PC-3 (cell line): ENCODE data around the gene ZNF823. TPM values are rescaled to one million over a fixed set of nuclear protein-coding genes. Genes with fewer than 3 reads are reported as not detected.
A peak's percentile ranks its signal among the peaks of the same experiment; 100 is the strongest.

ENCODE experiments used
- ATAC-seq: fragments of 200-7000 bp; cut with Tn5 transposase; 2 replicates; pipeline ENCODE4 v1.9.1; 2020; ENCODE audit warnings: mild to moderate bottlenecking, moderate library complexity
- BruUV-seq: library from RNA; stranded (reverse); fragments of 400-500 nt; replicated peaks from 2 replicates; lab custom pipeline; 2021; lab: Mats Ljungman, UMichigan
- CTCF ChIA-PET: fragments of 300-600 bp; sonication (Branson Sonifier 250); formaldehyde crosslinking; loops from one replicate; lab custom pipeline; 2022; ENCODE audit warnings: antibody characterized with exemption; lab: Charles Lee
- POLR2A ChIA-PET: fragments of 300-600 bp; sonication (Branson Sonifier 250); formaldehyde crosslinking; loops from one replicate; lab custom pipeline; 2022; ENCODE audit warnings: antibody characterized with exemption; ENCODE audit not compliant: unreplicated experiment; lab: Charles Lee
- DNase-seq: peaks from one replicate; pipeline ENCODE4 v3.0.0-alpha.2; 2015
- H2AFZ ChIP-seq: fragments of 300-600 bp; sonication (generic); 2 replicates; pipeline ENCODE4 v1.6.0; 2016; ENCODE audit warnings: antibody characterized with exemption, low read length
- H3F3A ChIP-seq: fragments of 300-600 bp; sonication (generic); one replicate; pipeline ENCODE4 v1.6.0; 2017; ENCODE audit warnings: antibody characterized with exemption, low read length, control low read depth, mild to moderate bottlenecking; ENCODE audit not compliant: unreplicated experiment
- H3K27ac ChIP-seq: fragments of 300-600 bp; sonication (generic); 2 replicates; pipeline ENCODE4 v1.5.1; 2016; ENCODE audit warnings: mild to moderate bottlenecking, low read length
- H3K27me3 ChIP-seq: fragments of 300-600 bp; sonication (generic); 2 replicates; pipeline ENCODE4 v1.6.1; 2016; ENCODE audit warnings: low read length, mixed read lengths
- H3K36me3 ChIP-seq: fragments of 300-600 bp; sonication (generic); 2 replicates; pipeline ENCODE4 v1.6.1; 2016; ENCODE audit warnings: low read depth, mixed run types, low read length, mixed read lengths
- H3K4me1 ChIP-seq: fragments of 300-600 bp; sonication (generic); 2 replicates; pipeline ENCODE4 v1.5.1; 2016; ENCODE audit warnings: low read length; ENCODE audit not compliant: insufficient read depth
- H3K4me2 ChIP-seq: fragments of 300-600 bp; sonication (generic); 2 replicates; pipeline ENCODE4 v1.6.0; 2016; ENCODE audit warnings: low read length
- H3K4me3 ChIP-seq: fragments of 300-600 bp; sonication (generic); 2 replicates; pipeline ENCODE4 v1.5.1; 2016; ENCODE audit warnings: mild to moderate bottlenecking, low read length, mixed read lengths
- H3K79me2 ChIP-seq: fragments of 300-600 bp; sonication (generic); 2 replicates; pipeline ENCODE4 v1.6.1; 2017; ENCODE audit warnings: low read length, mixed read lengths
- H3K9ac ChIP-seq: fragments of 300-600 bp; sonication (generic); 2 replicates; pipeline ENCODE4 v1.6.0; 2016; ENCODE audit warnings: mild to moderate bottlenecking, low read length
- H3K9me2 ChIP-seq: fragments of 300-600 bp; sonication (generic); replicated peaks from 2 replicates; pipeline ENCODE4 v1.6.1; 2016; ENCODE audit warnings: mixed run types, low read length, mixed read lengths
- H3K9me3 ChIP-seq: fragments of 300-600 bp; sonication (generic); 2 replicates; pipeline ENCODE4 v1.6.1; 2016; ENCODE audit warnings: low read length, mixed read lengths
- H4K20me1 ChIP-seq: fragments of 300-600 bp; sonication (generic); 2 replicates; pipeline ENCODE4 v1.6.1; 2016; ENCODE audit warnings: low read length, mixed read lengths
- EZH2 ChIP-seq: fragments of 300-600 bp; sonication (generic); IDR thresholded peaks from one replicate; pipeline ENCODE4 v1.6.1; 2017; ENCODE audit warnings: antibody characterized with exemption, mild to moderate bottlenecking, low read length; ENCODE audit not compliant: unreplicated experiment
- EZH2phosphoT487 ChIP-seq: fragments of 300-600 bp; sonication (generic); IDR thresholded peaks from 2 replicates; pipeline ENCODE4 v1.6.1; 2018; ENCODE audit warnings: mild to moderate bottlenecking, antibody characterized with exemption, low read length, borderline replicate concordance
- intact Hi-C: fragments of 100-400 bp; cut with micrococcal nuclease; formaldehyde crosslinking; loops from 2 replicates; pipeline ENCODE4 v1.9.0; 2023
- total RNA-seq: library from RNA; depleted of rRNA; stranded (reverse); fragments of >200 nt; gene quantifications from 2 replicates; pipeline ENCODE4 v1.2.3, GENCODE V29; 2014
- TF ChIP-seq, protein P1 (sequence below): fragments of 300-600 bp; sonication (generic); conservative IDR thresholded peaks from 2 replicates; pipeline ENCODE4 v1.5.1; 2017; ENCODE audit warnings: antibody characterized with exemption, low read depth, mild to moderate bottlenecking, low read length

The ZNF823 gene
- total RNA-seq, 1 experiment from 2014 or later, result 5.1 TPM

DNA sequence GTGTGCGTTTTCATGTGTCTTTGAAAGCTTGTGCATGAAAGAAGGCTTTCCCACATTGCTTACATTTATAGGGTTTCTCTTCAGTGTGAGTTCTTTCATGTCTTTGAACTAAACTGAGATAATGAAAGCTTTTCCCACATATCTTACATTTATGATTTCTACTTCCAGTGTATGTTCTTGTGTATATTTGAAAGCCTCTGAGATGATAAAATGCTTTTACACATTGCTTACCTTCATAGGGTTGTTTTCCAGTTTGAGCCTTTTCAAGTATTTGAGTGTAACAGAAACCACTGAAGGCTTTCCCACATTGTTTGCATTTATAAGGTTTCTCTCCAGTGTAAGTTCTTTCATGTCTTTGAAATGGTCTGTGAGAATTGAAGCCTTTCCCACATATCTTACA, 18.2 kb upstream of the ZNF823 start:
- CTCF ChIA-PET, result no interaction called here
- no peak overlapping the region for H3K4me2 ChIP-seq
- H2AFZ ChIP-seq, result no peak overlapping the region
- no peak overlapping the region; the same call in 1 of the 2 replicates for H3K4me3 ChIP-seq
- no peak overlapping the region for H3K27ac ChIP-seq
- ATAC-seq (no peak), DNase-seq (no peak)
- no peaks in the 10 kb centered on the region for H3K27me3 ChIP-seq
- TF ChIP-seq EZH2 (no peak), EZH2phosphoT487 (no peak)
- TF ChIP-seq, protein P1, sequence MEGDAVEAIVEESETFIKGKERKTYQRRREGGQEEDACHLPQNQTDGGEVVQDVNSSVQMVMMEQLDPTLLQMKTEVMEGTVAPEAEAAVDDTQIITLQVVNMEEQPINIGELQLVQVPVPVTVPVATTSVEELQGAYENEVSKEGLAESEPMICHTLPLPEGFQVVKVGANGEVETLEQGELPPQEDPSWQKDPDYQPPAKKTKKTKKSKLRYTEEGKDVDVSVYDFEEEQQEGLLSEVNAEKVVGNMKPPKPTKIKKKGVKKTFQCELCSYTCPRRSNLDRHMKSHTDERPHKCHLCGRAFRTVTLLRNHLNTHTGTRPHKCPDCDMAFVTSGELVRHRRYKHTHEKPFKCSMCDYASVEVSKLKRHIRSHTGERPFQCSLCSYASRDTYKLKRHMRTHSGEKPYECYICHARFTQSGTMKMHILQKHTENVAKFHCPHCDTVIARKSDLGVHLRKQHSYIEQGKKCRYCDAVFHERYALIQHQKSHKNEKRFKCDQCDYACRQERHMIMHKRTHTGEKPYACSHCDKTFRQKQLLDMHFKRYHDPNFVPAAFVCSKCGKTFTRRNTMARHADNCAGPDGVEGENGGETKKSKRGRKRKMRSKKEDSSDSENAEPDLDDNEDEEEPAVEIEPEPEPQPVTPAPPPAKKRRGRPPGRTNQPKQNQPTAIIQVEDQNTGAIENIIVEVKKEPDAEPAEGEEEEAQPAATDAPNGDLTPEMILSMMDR, result no peak
- H3K9me3 ChIP-seq, result peaks cover 39% of the 10 kb centered on the region
- POLR2A ChIA-PET, result no interaction called here
- H3K36me3 ChIP-seq, result peaks cover 6% of the 10 kb centered on the region; the same call in 1 of the 2 replicates
- BruUV-seq, result no TSS peak
- H4K20me1 ChIP-seq, result no peaks in the 10 kb centered on the region
- H3K9me2 ChIP-seq, result no peaks in the 10 kb centered on the region
- no peak overlapping the region for H3K9ac ChIP-seq
- H3F3A ChIP-seq, result no peaks in the 10 kb centered on the region
- intact Hi-C loops, result no loop called here
- H3K79me2 ChIP-seq, result no peaks in the 10 kb centered on the region
- no peaks in the 10 kb centered on the region for H3K4me1 ChIP-seq

DNA sequence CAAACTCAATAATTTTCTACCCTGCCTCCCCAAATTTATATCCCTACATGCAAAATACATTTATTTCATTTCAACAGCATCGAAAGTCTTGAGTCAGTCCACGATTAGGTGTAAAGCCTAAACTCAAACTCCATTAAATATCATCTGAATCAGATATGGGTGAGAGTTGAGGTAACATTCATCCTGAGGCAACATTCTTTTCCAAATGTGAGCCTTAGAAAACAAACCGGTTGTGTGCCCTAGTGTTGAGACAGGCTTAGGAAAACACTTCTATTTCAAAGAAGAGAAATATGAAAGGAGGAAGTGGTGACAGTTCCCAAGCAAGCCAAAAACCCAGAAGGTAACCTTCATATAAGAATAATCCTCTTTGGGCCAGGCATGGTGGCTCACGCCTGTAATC, 15.9 kb upstream of the ZNF823 start:
- Histone ChIP-seq H4K20me1 (no peaks in the 10 kb centered on the region), H3F3A (no peaks in the 10 kb centered on the region), H3K4me2 (no peak overlapping the region), H3K9me2 (no peaks in the 10 kb centered on the region), H3K9me3 (peaks cover 57% of the 10 kb centered on the region), H3K79me2 (no peaks in the 10 kb centered on the region), H2AFZ (0 out of 2 replicates have a peak overlapping the region, but pooled peaks have one; percentile 7), H3K4me3 (no peak overlapping the region), H3K27ac (no peak overlapping the region), H3K9ac (no peak overlapping the region), H3K36me3 (peaks cover 6% of the 10 kb centered on the region; the same call in 1 of the 2 replicates), H3K27me3 (no peaks in the 10 kb centered on the region), H3K4me1 (no peaks in the 10 kb centered on the region)
- peak; percentile 51 for DNase-seq
- CTCF ChIA-PET, result no interaction called here
- POLR2A ChIA-PET, result no interaction called here
- no TSS peak for BruUV-seq
- intact Hi-C loops, result no loop called here
- TF ChIP-seq EZH2phosphoT487, result no peak
- TF ChIP-seq EZH2, result no peak
- TF ChIP-seq, protein P1, result no peak
- no peak for ATAC-seq

DNA sequence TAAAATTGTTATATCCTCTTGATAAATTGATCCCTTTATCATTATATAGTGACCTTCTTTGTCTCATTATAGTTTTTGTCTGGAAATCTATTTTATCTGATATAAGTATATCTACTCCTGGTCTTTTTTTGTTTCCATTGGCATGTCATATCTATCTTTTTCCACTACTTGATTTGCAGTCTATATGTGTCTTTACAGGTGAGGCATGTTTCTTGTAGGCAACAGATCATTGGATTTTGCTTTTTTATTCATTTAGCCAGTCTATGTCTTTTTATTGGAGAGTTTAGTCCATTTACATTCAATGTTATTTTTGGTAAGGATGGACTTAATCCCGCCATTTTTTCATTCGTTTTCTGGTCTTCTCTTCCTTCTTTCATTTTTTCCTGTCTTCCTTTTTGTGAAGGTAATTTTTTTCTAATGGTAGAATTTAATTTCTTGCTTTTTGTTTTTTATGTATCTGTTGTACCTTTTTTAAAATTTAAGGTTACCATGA, 13.5 kb upstream of the ZNF823 start:
- no peaks in the 10 kb centered on the region for H3F3A ChIP-seq
- H3K79me2 ChIP-seq, result no peaks in the 10 kb centered on the region
- H3K27me3 ChIP-seq, result no peaks in the 10 kb centered on the region
- H3K4me2 ChIP-seq, result no peak overlapping the region
- no peaks in the 10 kb centered on the region for H3K9me2 ChIP-seq
- H3K4me1 ChIP-seq, result no peaks in the 10 kb centered on the region
- no peaks in the 10 kb centered on the region for H4K20me1 ChIP-seq
- no peak overlapping the region for H2AFZ ChIP-seq
- peaks cover 5% of the 10 kb centered on the region; the same call in 1 of the 2 replicates for H3K36me3 ChIP-seq
- no peak for DNase-seq
- no TSS peak for BruUV-seq
- H3K27ac ChIP-seq, result no peak overlapping the region
- no peak overlapping the region for H3K9ac ChIP-seq
- intact Hi-C loops, result no loop called here
- ChIA-PET CTCF (no interaction called here), POLR2A (no interaction called here)
- no peak for ATAC-seq
- 0 out of 2 replicates have a peak overlapping the region, but pooled peaks have one; percentile 6 for H3K4me3 ChIP-seq
- peaks cover 64% of the 10 kb centered on the region for H3K9me3 ChIP-seq
- TF ChIP-seq EZH2 (no peak), EZH2phosphoT487 (no peak)
- TF ChIP-seq, protein P1, result no peak
